Amniotic epithelial cell (primary cell): ENCODE data around the gene RPF1.
"Not testable (repeated sequence)": the region's sequence is repeated elsewhere in the genome, so short reads cannot be mapped to it uniquely, and the experiment has no call there.

Experiments
- DNase-seq: peaks from one replicate; pipeline ENCODE4 v3.0.0-alpha.2; 2010; ENCODE audit warnings: low read depth

Gene RPF1

GRCh38 chr1:84492726-84493125 lies 13.7 kb downstream of the RPF1 start:
- peak; percentile 82 for DNase-seq

- no peak for DNase-seq
These were observed 14.7 kb downstream of the RPF1 start for GRCh38 chr1:84493747-84494146.

- no peak for DNase-seq
These were observed 17.4 kb downstream of the RPF1 start for GRCh38 chr1:84496498-84496897.

GRCh38 chr1:84497631-84498275 lies 18.7 kb downstream of the RPF1 start:
- no peak for DNase-seq

- DNase-seq, result no peak
These were observed 23.9 kb downstream of the RPF1 start for GRCh38 chr1:84502927-84503326.

- peak; percentile 82 for DNase-seq
These were observed 25.8 kb downstream of the RPF1 start for GRCh38 chr1:84504580-84505492.

- DNase-seq, result peak; percentile 64
These were observed 26.5 kb downstream of the RPF1 start for GRCh38 chr1:84505493-84506001.

- DNase-seq, result peak; percentile 92
These were observed 27.1 kb downstream of the RPF1 start, which contains the start of the genes GNG5 and SPATA1 for GRCh38 chr1:84506002-84506728. Gene GNG5, minus strand, starts transcription at chr1:84506581. Its CDS starts 490 bp downstream, at chr1:84506091. Gene SPATA1, plus strand, starts transcription at chr1:84506386. Its CDS starts 9,974 bp downstream, at chr1:84516360.

- no peak for DNase-seq
These were observed 27.8 kb downstream of the RPF1 start for GRCh38 chr1:84506729-84507453.

GRCh38 chr1:84507887-84508286 lies 28.8 kb downstream of the RPF1 start:
- DNase-seq, result not testable (repeated sequence)

GRCh38 chr1:84508510-84508909 lies 29.4 kb downstream of the RPF1 start:
- no peak for DNase-seq

GRCh38 chr1:84509029-84509428 lies 30.0 kb downstream of the RPF1 start:
- DNase-seq, result no peak

- no peak for DNase-seq
These were observed 31.1 kb downstream of the RPF1 start for GRCh38 chr1:84510165-84510564.

- no peak for DNase-seq
These were observed 31.6 kb downstream of the RPF1 start for GRCh38 chr1:84510668-84511067.

- no peak for DNase-seq
These were observed 45.5 kb downstream of the RPF1 start for GRCh38 chr1:84524590-84524989.

- no peak for DNase-seq
These were observed 46.7 kb downstream of the RPF1 start for GRCh38 chr1:84525779-84526178.

- DNase-seq, result no peak
These were observed 59.5 kb downstream of the RPF1 start for GRCh38 chr1:84538599-84538998.

GRCh38 chr1:84539972-84540371 lies 60.9 kb downstream of the RPF1 start:
- DNase-seq, result peak; percentile 31

GRCh38 chr1:84540759-84541158 lies 61.7 kb downstream of the RPF1 start:
- DNase-seq, result peak; percentile 24

GRCh38 chr1:84541679-84542078 lies 62.6 kb downstream of the RPF1 start:
- DNase-seq, result no peak
